Thoracic aorta (tissue), 2 donors: Measurements from ENCODE around the gene SLC22A9. TPM values are rescaled to one million over a fixed set of nuclear protein-coding genes. Genes with fewer than 3 reads are reported as not detected.
"Not testable (repeated sequence)": the region's sequence is repeated elsewhere in the genome, so short reads cannot be mapped to it uniquely, and the experiment has no call there.

Source experiments
- ATAC-seq: fragments of 150-250 bp; one replicate; pipeline ENCODE4 v1.8.0; 2017; ENCODE audit warnings: low read depth; ENCODE audit not compliant: insufficient number of reproducible peaks, low FRiP score
- DNase-seq: peaks from one replicate; pipeline ENCODE4 v3.0.0-alpha.2; 2020; ENCODE audit warnings: low spot score
- H3K27ac ChIP-seq, 2 donors: fragments of 200-600 bp; sonication (generic); 1 replicate in 1 of 2; 2 replicates in 1 of 2; pipeline ENCODE4 v1.5.1; 2016; ENCODE audit warnings: mild to moderate bottlenecking in 2 of 2, moderate library complexity in 2 of 2
- H3K27me3 ChIP-seq: fragments of 200-600 bp; sonication (generic); replicated peaks from 2 replicates; pipeline ENCODE4 v1.6.0; 2016; ENCODE audit warnings: mild to moderate bottlenecking; ENCODE audit not compliant: insufficient read depth
- H3K36me3 ChIP-seq: fragments of 200-600 bp; sonication (generic); one replicate; pipeline ENCODE4 v1.5.1; 2016
- H3K4me1 ChIP-seq, 2 donors: fragments of 200-600 bp; sonication (generic); 1 replicate in 1 of 2; 2 replicates in 1 of 2; pipeline versions ENCODE4 v1.5.1 to v1.6.0; 2016; ENCODE audit warnings: low read depth in 2 of 2, mild to moderate bottlenecking in 1 of 2; ENCODE audit not compliant: control insufficient read depth in 1 of 2
- H3K4me3 ChIP-seq: fragments of 200-600 bp; sonication (generic); 2 replicates; pipeline ENCODE4 v1.5.1; 2016; ENCODE audit warnings: mild to moderate bottlenecking
- H3K9me3 ChIP-seq: fragments of 200-600 bp; sonication (generic); 2 replicates; pipeline ENCODE4 v1.5.1; 2016
- CTCF ChIP-seq: fragments of 200-600 bp; sonication (generic); IDR thresholded peaks from one replicate; pipeline ENCODE4 v1.5.1; 2019; ENCODE audit warnings: antibody characterized with exemption
- total RNA-seq, 2 donors: library from RNA; depleted of rRNA; stranded (reverse); fragments of >200 nt; gene quantifications; one replicate each; pipeline versions ENCODE4 v1.1.0 to v1.2.3, GENCODE V29; 2016

SLC22A9 gene
- not detected for total RNA-seq

- ATAC-seq = no peak
- Histone ChIP-seq H3K36me3 (no peaks in the 10 kb centered on the region), H3K9me3 (no peaks in the 10 kb centered on the region), H3K27me3 (no peaks in the 10 kb centered on the region), H3K4me3 (no peak within 1 kb of the TSS), H3K4me1 (no peaks in the 10 kb centered on the region), H3K27ac (no peak within 1 kb of the TSS)
- no peak for TF ChIP-seq CTCF
- DNase-seq = no peak
Measured at GRCh38 chr11:63369165-63369970, at the start of gene SLC22A9. Gene SLC22A9 (plus strand): TSS chr11:63369785. CDS start chr11:63370057, 272 bp downstream.

- no peak for ATAC-seq
- Histone ChIP-seq H3K27ac (no peak overlapping the region), H3K9me3 (peaks cover 4% of the 10 kb centered on the region), H3K4me1 (no peaks in the 10 kb centered on the region), H3K27me3 (no peaks in the 10 kb centered on the region), H3K4me3 (no peak overlapping the region), H3K36me3 (no peaks in the 10 kb centered on the region)
- DNase-seq = no peak
- no peak for TF ChIP-seq CTCF
Measured at GRCh38 chr11:63321723-63322122, 47.9 kb upstream of the SLC22A9 start.

GRCh38 chr11:63335089-63335488, 34.5 kb upstream of the SLC22A9 start:
- H3K4me3 ChIP-seq, H3K4me1 ChIP-seq, H3K27ac ChIP-seq, DNase-seq, H3K36me3 ChIP-seq, H3K9me3 ChIP-seq, H3K27me3 ChIP-seq, ATAC-seq: not testable (repeated sequence)

GRCh38 chr11:63337070-63337469, 32.5 kb upstream of the SLC22A9 start:
- TF ChIP-seq CTCF = no peak
- ATAC-seq (no peak), DNase-seq (no peak)
- H3K9me3 ChIP-seq = no peaks in the 10 kb centered on the region
- H3K27me3 ChIP-seq = no peaks in the 10 kb centered on the region
- H3K4me1 ChIP-seq = no peaks in the 10 kb centered on the region
- no peak overlapping the region for H3K27ac ChIP-seq
- no peaks in the 10 kb centered on the region for H3K36me3 ChIP-seq
- no peak overlapping the region for H3K4me3 ChIP-seq

GRCh38 chr11:63343130-63343529, 26.5 kb upstream of the SLC22A9 start:
- H3K36me3 ChIP-seq = no peaks in the 10 kb centered on the region
- ATAC-seq = no peak
- no peaks in the 10 kb centered on the region for H3K27me3 ChIP-seq
- DNase-seq = no peak
- no peak overlapping the region for H3K4me3 ChIP-seq
- H3K9me3 ChIP-seq = no peaks in the 10 kb centered on the region
- no peak for TF ChIP-seq CTCF
- H3K27ac ChIP-seq = no peak overlapping the region
- no peaks in the 10 kb centered on the region for H3K4me1 ChIP-seq

GRCh38 chr11:63352144-63352543, 17.4 kb upstream of the SLC22A9 start:
- Histone ChIP-seq H3K4me3 (no peak overlapping the region), H3K27ac (no peak overlapping the region), H3K9me3 (no peaks in the 10 kb centered on the region), H3K4me1 (no peaks in the 10 kb centered on the region), H3K27me3 (no peaks in the 10 kb centered on the region), H3K36me3 (no peaks in the 10 kb centered on the region)
- no peak for ATAC-seq
- no peak for DNase-seq
- no peak for TF ChIP-seq CTCF
